Measurements from ENCODE around the gene HS2ST1. TPM values are rescaled to one million over a fixed set of nuclear protein-coding genes. Genes with fewer than 3 reads are reported as not detected.
"Not testable (repeated sequence)": the region's sequence is repeated elsewhere in the genome, so short reads cannot be mapped to it uniquely, and the experiment has no call there.

The HS2ST1 gene
- total RNA-seq, 1 donor from 2014 or later = 11.9 TPM

GRCh38 chr1:86924324-86924960, 10.0 kb downstream of the HS2ST1 start:
- no peak for DNase-seq (ENCODE audit: low read depth in 2 of 2)

- DNase-seq (ENCODE audit: low read depth in 2 of 2) = no peak
Observed at GRCh38 chr1:86925742-86926141, 11.3 kb downstream of the HS2ST1 start.

GRCh38 chr1:86926883-86927282, 12.4 kb downstream of the HS2ST1 start:
- DNase-seq (ENCODE audit: low read depth in 2 of 2) = peak in 1 of 2 donors; percentile 17

- DNase-seq (ENCODE audit: low read depth in 2 of 2) = no peak
Observed at GRCh38 chr1:86928819-86929218, 14.4 kb downstream of the HS2ST1 start.

GRCh38 chr1:86933051-86933450, 18.6 kb downstream of the HS2ST1 start:
- no peak for DNase-seq (ENCODE audit: low read depth in 2 of 2)

- no peak for DNase-seq (ENCODE audit: low read depth in 2 of 2)
Observed at GRCh38 chr1:86933562-86934377, 19.3 kb downstream of the HS2ST1 start.

GRCh38 chr1:86938450-86938849, 24.0 kb downstream of the HS2ST1 start:
- DNase-seq (ENCODE audit: low read depth in 2 of 2) = peak in 1 of 2 donors; percentile 2

GRCh38 chr1:86938855-86939254, 24.4 kb downstream of the HS2ST1 start:
- no peak for DNase-seq (ENCODE audit: low read depth in 2 of 2)

GRCh38 chr1:86939406-86939805, 25.0 kb downstream of the HS2ST1 start:
- DNase-seq (ENCODE audit: low read depth in 2 of 2) = no peak

- DNase-seq (ENCODE audit: low read depth in 2 of 2) = no peak
Observed at GRCh38 chr1:86940599-86940998, 26.2 kb downstream of the HS2ST1 start.

GRCh38 chr1:86942042-86942441, 27.6 kb downstream of the HS2ST1 start:
- DNase-seq (ENCODE audit: low read depth in 2 of 2) = no peak

- DNase-seq (ENCODE audit: low read depth in 2 of 2) = no peak
Observed at GRCh38 chr1:86942743-86943142, 28.3 kb downstream of the HS2ST1 start.

- DNase-seq (ENCODE audit: low read depth in 2 of 2) = no peak
Observed at GRCh38 chr1:86948212-86948611, 33.8 kb downstream of the HS2ST1 start.

GRCh38 chr1:86950712-86951419, 36.4 kb downstream of the HS2ST1 start:
- peak in 1 of 2 donors; percentile 12 for DNase-seq (ENCODE audit: low read depth in 2 of 2)

- no peak for DNase-seq (ENCODE audit: low read depth in 2 of 2)
Observed at GRCh38 chr1:86951430-86951829, 37.0 kb downstream of the HS2ST1 start.

GRCh38 chr1:86953167-86953566, 38.7 kb downstream of the HS2ST1 start:
- DNase-seq (ENCODE audit: low read depth in 2 of 2) = peak in 1 of 2 donors; percentile 10

GRCh38 chr1:86955678-86956077, 41.2 kb downstream of the HS2ST1 start:
- DNase-seq (ENCODE audit: low read depth in 2 of 2) = no peak

- DNase-seq (ENCODE audit: low read depth in 2 of 2) = no peak
Observed at GRCh38 chr1:86956221-86956620, 41.8 kb downstream of the HS2ST1 start.

- DNase-seq (ENCODE audit: low read depth in 2 of 2) = no peak
Observed at GRCh38 chr1:86957221-86957620, 42.8 kb downstream of the HS2ST1 start.

- no peak for DNase-seq (ENCODE audit: low read depth in 2 of 2)
Observed at GRCh38 chr1:86960548-86960947, 46.1 kb downstream of the HS2ST1 start.

- DNase-seq (ENCODE audit: low read depth in 2 of 2) = not testable (repeated sequence)
Observed at GRCh38 chr1:86963841-86964240, 49.4 kb downstream of the HS2ST1 start.
